Mesenchymal stem cell (in vitro differentiated cells and primary cell): ENCODE results near the gene ALB.
"Not testable (repeated sequence)": the region's sequence is repeated elsewhere in the genome, so short reads cannot be mapped to it uniquely, and the experiment has no call there.

Experiments used
- DNase-seq: peaks from one replicate; pipeline ENCODE4 v3.0.0-alpha.2; 2013
- H2AFZ ChIP-seq: one replicate; pipeline ENCODE4 v1.6.1; 2013; ENCODE audit warnings: low read depth, mild to moderate bottlenecking, control low read depth, inconsistent platforms, low read length, moderate library complexity
- H2AK5ac ChIP-seq: 2 replicates; pipeline ENCODE4 v1.6.1; 2013; ENCODE audit warnings: low read length, moderate library complexity, mild to moderate bottlenecking, inconsistent platforms; ENCODE audit not compliant: severe bottlenecking
- H2BK120ac ChIP-seq: one replicate; pipeline ENCODE4 v1.6.1; 2013; ENCODE audit warnings: low read depth, mild to moderate bottlenecking, inconsistent platforms, low read length, moderate library complexity
- H2BK12ac ChIP-seq, 2 experiments: one replicate each; pipeline ENCODE4 v1.6.1; 2013; ENCODE audit warnings: inconsistent platforms in 2 of 2, low read length in 2 of 2, mild to moderate bottlenecking in 2 of 2, moderate library complexity in 2 of 2, control low read depth in 1 of 2
- H2BK15ac ChIP-seq: one replicate; pipeline ENCODE4 v1.6.1; 2013; ENCODE audit warnings: mild to moderate bottlenecking, low read depth, inconsistent platforms; ENCODE audit not compliant: poor library complexity, severe bottlenecking
- H2BK5ac ChIP-seq: 2 replicates; pipeline ENCODE4 v1.6.1; 2013; ENCODE audit warnings: low read depth, mild to moderate bottlenecking, low read length, control low read depth, inconsistent platforms; ENCODE audit not compliant: poor library complexity, severe bottlenecking
- H3K14ac ChIP-seq, 2 experiments: one replicate each; pipeline ENCODE4 v1.6.1; 2013; ENCODE audit warnings: inconsistent platforms in 2 of 2, low read length in 2 of 2, control low read depth in 1 of 2, mild to moderate bottlenecking in 1 of 2, moderate library complexity in 1 of 2
- H3K18ac ChIP-seq, 2 experiments: one replicate each; pipeline ENCODE4 v1.6.1; 2013; ENCODE audit warnings: inconsistent platforms in 2 of 2, low read length in 2 of 2, control low read depth in 1 of 2, low read depth in 1 of 2, mild to moderate bottlenecking in 1 of 2
- H3K23ac ChIP-seq, 2 experiments: one replicate each; pipeline ENCODE4 v1.6.1; 2013; ENCODE audit warnings: inconsistent platforms in 2 of 2, low read length in 2 of 2, mild to moderate bottlenecking in 2 of 2, moderate library complexity in 2 of 2, control low read depth in 1 of 2
- H3K27ac ChIP-seq: 2 replicates; pipeline ENCODE4 v1.5.1; 2013; ENCODE audit warnings: mild to moderate bottlenecking, moderate library complexity, low read length, control low read depth, inconsistent platforms; ENCODE audit not compliant: poor library complexity, severe bottlenecking
- H3K27me3 ChIP-seq, 2 experiments: 2 replicates each; pipeline versions ENCODE4 v1.6.1 to v1.7.0; 2013; ENCODE audit warnings: low read length in 2 of 2, mild to moderate bottlenecking in 2 of 2, moderate library complexity in 2 of 2, control low read depth in 1 of 2, inconsistent platforms in 1 of 2; ENCODE audit not compliant: control insufficient read depth in 1 of 2, insufficient read depth in 1 of 2
- H3K36me3 ChIP-seq, 2 experiments: 2 replicates each; pipeline versions ENCODE4 v1.6.1 to v1.7.0; 2013; ENCODE audit warnings: low read length in 2 of 2, control low read depth in 1 of 2, inconsistent platforms in 1 of 2, low read depth in 1 of 2, mild to moderate bottlenecking in 1 of 2; ENCODE audit not compliant: insufficient read depth in 2 of 2, control insufficient read depth in 1 of 2
- H3K4ac ChIP-seq, 2 experiments: one replicate each; pipeline ENCODE4 v1.6.1; 2013; ENCODE audit warnings: inconsistent platforms in 2 of 2, low read length in 2 of 2, mild to moderate bottlenecking in 2 of 2, moderate library complexity in 2 of 2, control low read depth in 1 of 2, low read depth in 1 of 2
- H3K4me1 ChIP-seq: 2 replicates; pipeline ENCODE4 v1.6.1; 2013; ENCODE audit warnings: low read depth, low read length, control low read depth; ENCODE audit not compliant: control insufficient read depth, insufficient read depth
- H3K4me2 ChIP-seq: 2 replicates; pipeline ENCODE4 v1.6.1; 2013; ENCODE audit warnings: low read length, mild to moderate bottlenecking, inconsistent platforms; ENCODE audit not compliant: poor library complexity, severe bottlenecking
- H3K4me3 ChIP-seq, 2 experiments: 2 replicates each; pipeline versions ENCODE4 v1.5.1 to v1.7.0; 2013; ENCODE audit warnings: low read length in 2 of 2, mild to moderate bottlenecking in 2 of 2, control low read depth in 1 of 2, low read depth in 1 of 2; ENCODE audit not compliant: insufficient read depth in 1 of 2
- H3K79me1 ChIP-seq: replicated peaks from 2 replicates; pipeline ENCODE4 v1.6.1; 2013; ENCODE audit warnings: mild to moderate bottlenecking, control low read depth, low read length, inconsistent platforms; ENCODE audit not compliant: poor library complexity, severe bottlenecking
- H3K9ac ChIP-seq: 2 replicates; pipeline ENCODE4 v1.7.0; 2013; ENCODE audit warnings: mild to moderate bottlenecking, low read length, moderate library complexity
- H3K9me3 ChIP-seq: 2 replicates; pipeline ENCODE4 v1.7.0; 2013; ENCODE audit warnings: mild to moderate bottlenecking, low read length; ENCODE audit not compliant: control insufficient read depth
- H4K8ac ChIP-seq: one replicate; pipeline ENCODE4 v1.6.1; 2013; ENCODE audit warnings: inconsistent platforms, mild to moderate bottlenecking, low read length, moderate library complexity
- H4K91ac ChIP-seq: one replicate; pipeline ENCODE4 v1.6.1; 2013; ENCODE audit warnings: mild to moderate bottlenecking, low read length, inconsistent platforms
- WGBS: methylation state at CpG from one replicate; pipeline ENCODE4 v1.1.7; 2013; ENCODE audit warnings: mixed read lengths; 5-methylcytosine and 5-hydroxymethylcytosine counted together

Gene ALB

DNA sequence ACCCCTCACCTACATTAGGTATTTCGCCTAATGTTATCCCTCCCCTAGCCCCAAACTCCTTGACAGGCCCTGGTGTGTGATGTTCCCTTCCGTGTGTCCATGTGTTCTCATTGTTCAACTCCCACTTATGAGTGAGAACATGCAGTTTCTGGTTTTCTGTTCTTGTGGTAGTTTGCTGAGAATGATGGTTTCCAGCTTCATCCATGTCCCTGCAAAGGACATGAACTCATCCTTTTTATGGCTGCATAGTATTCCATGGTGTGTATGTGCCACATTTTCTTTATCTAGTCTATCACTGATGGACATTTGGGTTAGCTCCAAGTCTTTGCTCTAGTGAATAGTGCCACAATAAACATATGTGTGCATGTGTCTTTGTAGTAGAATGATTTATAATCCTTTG lies 14.4 kb upstream of the ALB start:
- H2AK5ac ChIP-seq, H4K8ac ChIP-seq, H3K4me2 ChIP-seq, H3K14ac ChIP-seq, H3K23ac ChIP-seq, H3K27ac ChIP-seq, H3K27me3 ChIP-seq, H3K79me1 ChIP-seq, H3K4ac ChIP-seq, H3K9ac ChIP-seq, H4K91ac ChIP-seq, H3K18ac ChIP-seq, DNase-seq, H2BK120ac ChIP-seq, H3K9me3 ChIP-seq, H2AFZ ChIP-seq, H3K4me3 ChIP-seq, H2BK12ac ChIP-seq, H2BK15ac ChIP-seq, H3K4me1 ChIP-seq, H2BK5ac ChIP-seq, H3K36me3 ChIP-seq: not testable (repeated sequence)
- WGBS = 94% methylated on average over 2 of the region's 2 CpGs

DNA sequence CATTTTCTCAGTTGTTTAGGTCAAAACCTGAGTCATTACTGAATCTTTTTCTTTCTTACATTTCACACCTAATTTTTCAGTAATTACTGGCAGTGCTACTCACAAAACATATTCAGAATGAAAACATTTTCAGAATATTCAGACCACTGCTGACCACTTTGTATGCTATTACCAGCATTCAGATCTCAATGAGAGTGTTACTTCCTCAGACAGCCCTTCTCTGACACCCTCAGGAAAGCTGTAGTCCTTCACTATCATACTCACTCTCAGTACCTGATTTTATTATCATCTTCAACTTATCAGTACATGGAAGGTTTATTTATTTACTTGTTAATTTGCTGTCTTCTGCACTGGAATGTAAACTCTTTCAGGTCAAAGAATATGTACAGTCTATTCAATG lies 12.3 kb upstream of the ALB start:
- Histone ChIP-seq H2BK15ac (no peak overlapping the region), H2AFZ (no peak overlapping the region), H2BK5ac (no peak overlapping the region), H3K4ac (no peak overlapping the region), H3K18ac (no peak overlapping the region), H2BK120ac (no peak overlapping the region), H3K27me3 (no peaks in the 10 kb centered on the region), H3K36me3 (no peaks in the 10 kb centered on the region), H3K23ac (no peak overlapping the region), H4K8ac (no peak overlapping the region), H3K14ac (no peak overlapping the region), H3K4me1 (no peaks in the 10 kb centered on the region), H4K91ac (no peak overlapping the region), H3K9me3 (no peaks in the 10 kb centered on the region), H3K4me2 (no peak overlapping the region), H3K9ac (no peak overlapping the region), H3K27ac (no peak overlapping the region), H3K4me3 (no peak overlapping the region), H2AK5ac (no peak overlapping the region), H3K79me1 (no peaks in the 10 kb centered on the region), H2BK12ac (no peak overlapping the region)
- DNase-seq = no peak

- Histone ChIP-seq H3K4me1 (no peaks in the 10 kb centered on the region), H2BK15ac (no peak overlapping the region), H4K91ac (no peak overlapping the region), H3K9me3 (no peaks in the 10 kb centered on the region), H3K27me3 (no peaks in the 10 kb centered on the region), H3K23ac (no peak overlapping the region), H2BK12ac (no peak overlapping the region), H3K9ac (no peak overlapping the region), H3K4me3 (no peak overlapping the region), H3K18ac (no peak overlapping the region), H3K79me1 (no peaks in the 10 kb centered on the region), H2AFZ (no peak overlapping the region), H2BK120ac (no peak overlapping the region), H3K27ac (no peak overlapping the region), H2BK5ac (no peak overlapping the region), H3K14ac (no peak overlapping the region), H2AK5ac (no peak overlapping the region), H4K8ac (no peak overlapping the region), H3K4me2 (no peak overlapping the region), H3K4ac (no peak overlapping the region), H3K36me3 (no peaks in the 10 kb centered on the region)
- no peak for DNase-seq
- WGBS = 100% methylated on average over 2 of the region's 2 CpGs
Measured at GRCh38 chr4:73392936-73393335, 11.2 kb upstream of the ALB start.

DNA sequence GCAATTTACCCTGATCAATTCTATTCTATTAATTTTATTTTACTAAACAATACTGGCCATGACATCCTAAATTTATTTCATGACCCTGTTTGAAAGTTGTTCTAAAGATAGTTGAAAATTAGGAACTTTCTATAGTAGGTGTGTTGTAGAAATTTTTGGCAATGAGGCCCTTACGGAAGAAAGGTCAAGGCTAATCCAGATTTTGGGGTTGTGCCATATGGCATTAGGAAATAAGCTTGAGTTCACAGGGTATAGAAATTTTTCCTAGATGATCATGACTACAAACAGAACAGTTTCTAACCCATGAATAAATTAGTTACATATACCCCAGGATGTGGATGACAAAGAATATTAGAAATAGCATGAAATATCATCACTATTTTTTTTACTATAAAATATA lies 7.8 kb upstream of the ALB start:
- Histone ChIP-seq H3K9me3 (no peaks in the 10 kb centered on the region), H3K4ac (no peak overlapping the region), H3K4me3 (no peak overlapping the region), H4K8ac (no peak overlapping the region), H3K4me1 (no peaks in the 10 kb centered on the region), H2AFZ (no peak overlapping the region), H4K91ac (no peak overlapping the region), H2BK120ac (no peak overlapping the region), H2BK5ac (no peak overlapping the region), H2AK5ac (no peak overlapping the region), H3K18ac (no peak overlapping the region), H3K23ac (no peak overlapping the region), H2BK15ac (no peak overlapping the region), H3K14ac (no peak overlapping the region), H3K27me3 (no peaks in the 10 kb centered on the region), H3K79me1 (no peaks in the 10 kb centered on the region), H2BK12ac (no peak overlapping the region), H3K9ac (no peak overlapping the region), H3K36me3 (no peaks in the 10 kb centered on the region), H3K4me2 (no peak overlapping the region), H3K27ac (no peak overlapping the region)
- no peak for DNase-seq
- WGBS = 100% methylated on average over 1 of the region's 1 CpG
